TTC549 (cell line): ENCODE results near the gene PARD3.
"Not testable (repeated sequence)": the region's sequence is repeated elsewhere in the genome, so short reads cannot be mapped to it uniquely, and the experiment has no call there.

Source experiments
- FAIRE-seq: peaks from 2 replicates; lab custom pipeline; 2012; peaks lifted over from hg19 to GRCh38; lab: Jason Lieb, UNC

The PARD3 gene

DNA sequence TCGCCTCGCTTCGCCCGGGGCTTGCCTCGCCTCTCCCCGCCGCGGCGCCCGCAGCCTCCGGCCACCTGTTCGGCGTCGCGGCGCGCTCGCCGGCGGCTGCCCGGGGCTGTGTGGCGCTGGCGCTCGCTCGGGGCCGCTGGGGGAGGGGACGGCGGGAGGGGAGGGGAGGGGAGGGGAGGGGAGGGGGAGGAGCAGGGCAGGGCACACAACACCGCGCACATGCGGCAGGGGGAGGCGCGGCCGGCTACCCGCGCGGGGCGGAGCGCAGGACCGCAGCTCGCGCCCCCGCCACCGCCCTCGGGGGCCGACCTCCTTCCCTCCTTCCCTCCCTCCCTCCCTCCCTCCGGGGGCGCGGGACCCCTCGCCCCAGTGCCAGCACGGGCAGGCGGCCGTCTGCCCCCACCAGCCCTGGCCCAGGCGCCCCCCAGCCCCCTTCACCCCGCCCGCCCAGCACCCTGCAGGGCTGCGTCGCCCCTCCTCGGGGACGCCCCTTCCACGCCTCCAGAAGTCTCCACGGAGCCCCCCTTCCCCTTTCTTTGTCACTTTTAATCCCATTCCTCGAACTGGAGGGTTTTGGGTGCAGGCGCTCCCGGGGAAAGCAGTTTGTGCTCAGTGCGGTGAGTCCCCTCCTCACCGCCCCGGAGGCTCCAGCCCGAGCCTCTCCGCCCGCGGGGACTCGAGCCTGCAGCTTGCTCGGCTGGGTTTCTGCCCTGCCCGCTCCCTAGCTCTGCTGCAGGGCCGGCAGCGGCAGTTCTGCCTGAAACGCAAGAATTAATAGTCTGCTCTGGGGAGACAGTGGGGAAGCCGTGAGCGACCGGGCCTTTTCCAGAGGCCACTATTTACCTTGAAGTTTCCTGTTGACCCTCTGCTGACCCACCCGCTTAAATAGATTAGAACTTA is at the start of gene PARD3:
Gene PARD3 (minus strand): TSS at position 112 of the 900 bp plus-strand sequence. CDS start 301 bp downstream, outside the sequence.
- FAIRE-seq = no peak

DNA sequence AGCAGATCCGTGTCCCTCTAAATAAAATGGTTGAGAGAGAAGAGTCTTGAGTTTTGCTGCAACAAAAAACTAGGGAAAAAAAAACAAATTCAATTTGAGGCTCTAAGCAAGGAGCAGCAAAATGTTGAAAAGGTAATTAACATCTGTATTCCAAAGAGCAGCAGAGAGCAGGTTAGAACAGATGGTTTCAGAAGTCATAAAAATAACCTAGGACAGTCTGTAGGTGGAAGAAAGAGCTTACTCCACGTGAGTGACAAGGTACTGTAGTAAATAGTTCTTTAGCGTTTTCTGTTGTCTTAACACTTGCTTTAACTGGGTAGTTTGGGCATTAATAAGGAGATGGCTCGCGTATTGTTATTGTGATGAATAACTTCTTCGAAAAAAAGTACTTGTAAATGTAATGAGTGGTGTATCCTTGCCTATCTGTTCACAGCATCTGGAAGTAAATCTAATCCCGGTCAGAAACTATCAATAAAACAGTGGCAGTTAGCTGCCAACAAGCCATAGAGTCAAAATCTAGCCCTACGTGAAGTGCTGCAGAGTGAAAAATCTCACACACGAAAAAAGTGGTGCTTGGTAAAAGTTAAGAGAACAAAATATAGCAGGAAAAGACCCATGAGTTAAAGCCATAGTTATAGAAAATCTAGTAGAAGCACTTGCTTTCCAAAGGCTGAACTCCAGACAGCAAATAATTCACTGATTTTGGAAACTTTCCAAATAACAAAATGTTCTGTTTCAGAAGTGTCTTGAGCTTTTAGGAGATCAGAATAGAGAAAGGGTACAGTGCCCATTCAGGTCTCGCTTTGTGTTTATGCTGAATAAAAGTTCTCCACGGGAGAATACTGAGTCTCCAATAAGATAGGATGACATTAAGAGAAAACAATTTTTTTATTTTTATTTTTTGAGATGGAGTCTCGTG is 49.3 kb upstream of the PARD3 start:
- no peak for FAIRE-seq

DNA sequence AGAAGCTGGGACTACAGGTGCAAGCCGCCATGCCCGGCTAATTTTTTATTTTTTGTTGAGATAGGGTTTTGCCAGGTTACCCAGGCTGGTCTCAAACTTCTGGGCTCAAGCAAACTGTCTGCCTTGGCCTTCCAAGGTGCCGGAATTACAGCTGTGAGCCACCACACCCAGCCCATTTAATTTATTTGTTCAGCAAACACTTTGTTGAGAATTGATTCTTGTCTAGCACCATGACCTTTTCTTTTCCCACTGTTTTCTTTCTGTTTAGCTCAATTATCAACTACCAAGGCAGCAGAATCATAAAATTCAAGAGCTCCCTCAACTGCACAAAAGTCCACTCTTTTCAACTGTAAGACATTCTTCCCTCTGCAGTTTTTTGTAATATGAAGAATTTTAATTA is 47.8 kb upstream of the PARD3 start:
- FAIRE-seq = no peak

GRCh38 chr10:34861293-34862021 is 46.4 kb upstream of the PARD3 start:
- FAIRE-seq = no peak

GRCh38 chr10:34859170-34859569 is 44.1 kb upstream of the PARD3 start:
- no peak for FAIRE-seq

GRCh38 chr10:34858003-34858402 is 42.9 kb upstream of the PARD3 start:
- FAIRE-seq = no peak

DNA sequence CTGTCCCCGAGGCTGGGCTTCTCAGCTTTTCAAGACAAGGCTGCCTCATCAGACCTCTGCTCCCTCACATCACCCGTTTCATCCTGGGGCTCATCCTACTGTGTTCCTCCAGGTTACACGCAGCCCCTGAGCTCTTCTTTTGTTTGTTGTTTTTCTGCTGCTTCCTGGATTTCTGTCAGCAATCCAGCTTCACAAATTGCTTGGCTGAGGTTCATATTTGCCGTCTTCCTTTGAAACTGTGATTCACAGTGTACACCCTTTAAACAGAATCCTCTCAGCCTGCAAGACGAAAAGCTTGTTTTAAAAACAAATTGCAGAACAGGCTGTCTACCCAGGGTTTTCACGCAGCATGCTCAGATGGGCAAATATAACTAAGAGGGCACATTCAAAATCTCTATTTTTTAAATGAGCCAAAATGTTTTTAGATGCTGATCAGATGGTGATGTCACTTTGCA is 39.1 kb upstream of the PARD3 start:
- no peak for FAIRE-seq

DNA sequence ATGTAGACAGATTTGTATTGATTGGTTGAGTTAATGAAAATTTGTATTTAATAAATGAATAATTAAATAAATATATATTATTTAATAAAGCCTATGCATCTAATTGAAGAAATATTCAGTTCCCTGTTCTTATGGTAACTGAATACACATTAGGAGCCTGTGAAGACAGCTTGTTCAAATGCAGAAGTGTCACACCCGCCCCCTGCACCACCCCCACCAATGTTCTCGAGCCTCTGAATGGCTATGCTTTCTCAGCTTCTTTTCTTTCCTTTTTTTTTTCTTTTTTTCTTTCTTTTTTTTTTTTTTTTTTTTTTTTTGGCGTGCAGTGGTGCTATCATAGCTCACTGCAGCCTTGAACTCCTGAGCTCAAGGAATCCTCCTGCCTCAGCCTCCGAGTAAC is 38.3 kb upstream of the PARD3 start:
- no peak for FAIRE-seq

DNA sequence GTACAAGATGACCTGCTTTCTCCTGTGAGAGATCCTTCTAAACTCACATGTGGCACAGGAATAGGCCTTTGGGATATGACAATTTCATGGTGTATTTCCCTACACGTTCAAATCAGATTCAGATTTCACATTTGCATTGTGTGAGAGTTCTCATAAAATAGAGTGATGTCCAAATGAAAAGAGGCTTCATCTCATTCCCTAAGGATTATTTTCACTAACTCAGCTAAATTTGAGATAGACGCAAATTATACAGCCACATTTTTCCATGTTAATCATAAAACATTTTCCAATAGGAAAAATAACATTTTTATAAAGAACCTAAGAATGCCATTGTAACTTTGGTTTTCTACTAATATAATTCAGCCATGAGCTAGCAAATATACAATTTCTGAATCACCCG is 35.5 kb upstream of the PARD3 start:
- FAIRE-seq = no peak

DNA sequence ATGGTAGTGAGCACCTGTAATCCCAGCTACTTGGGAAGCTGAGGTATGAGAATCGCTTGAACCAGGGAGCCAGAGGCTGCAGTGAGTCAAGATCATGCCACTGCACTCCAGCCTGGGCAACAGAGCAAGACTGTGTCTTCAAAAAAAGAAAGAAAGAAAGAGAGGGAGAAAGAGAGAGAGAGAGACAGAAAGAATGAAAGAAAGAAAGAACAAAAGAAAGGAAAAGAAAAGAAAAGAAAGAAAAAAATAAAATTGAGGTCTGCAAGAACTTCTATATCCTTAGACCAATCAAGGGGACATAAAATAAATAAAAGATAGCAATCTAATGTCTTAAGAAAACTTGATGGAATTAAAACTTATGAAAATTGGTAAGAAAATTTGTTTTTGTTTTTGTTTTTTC is 34.9 kb upstream of the PARD3 start:
- FAIRE-seq = no peak

GRCh38 chr10:34845070-34845469 is 30.0 kb upstream of the PARD3 start:
- FAIRE-seq = no peak

DNA sequence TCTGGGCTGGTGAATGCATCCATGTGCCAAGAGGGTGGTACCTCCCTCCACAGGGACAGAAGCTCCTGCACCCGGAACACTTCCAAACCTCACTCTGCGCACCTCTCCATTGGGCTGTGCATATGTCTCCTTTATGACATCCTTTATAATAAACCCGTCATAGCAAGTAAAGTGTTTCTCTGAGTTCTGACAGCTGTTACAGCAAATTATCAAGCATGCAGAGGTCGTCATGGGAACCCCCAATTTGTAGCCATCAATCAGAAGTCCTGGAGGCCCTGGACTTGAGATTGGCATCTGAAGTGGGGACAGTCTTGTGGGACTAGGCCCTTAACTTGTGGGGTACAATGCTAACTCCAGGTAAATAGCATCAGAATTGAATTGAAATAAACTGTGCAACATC is 29.4 kb upstream of the PARD3 start:
- no peak for FAIRE-seq

DNA sequence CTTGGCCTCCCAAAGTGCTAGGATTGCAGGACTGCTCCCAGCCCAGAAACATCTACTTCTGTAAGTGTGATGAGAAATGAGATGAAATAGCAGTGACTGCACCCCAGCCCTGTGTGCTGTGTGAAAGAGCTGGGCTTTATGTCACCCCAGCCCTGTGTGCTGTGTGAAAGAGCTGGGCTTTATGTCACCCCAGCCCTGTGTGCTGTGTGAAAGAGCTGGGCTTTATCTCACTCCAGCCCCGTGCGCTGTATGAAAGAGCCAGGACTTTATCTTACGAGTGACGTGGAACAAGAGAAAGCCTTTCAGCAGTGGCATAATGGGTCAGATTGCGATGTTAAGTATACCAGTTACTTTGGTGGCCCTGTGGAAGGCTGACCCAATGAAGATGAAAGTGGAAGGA is 28.4 kb upstream of the PARD3 start:
- FAIRE-seq = not testable (repeated sequence)

DNA sequence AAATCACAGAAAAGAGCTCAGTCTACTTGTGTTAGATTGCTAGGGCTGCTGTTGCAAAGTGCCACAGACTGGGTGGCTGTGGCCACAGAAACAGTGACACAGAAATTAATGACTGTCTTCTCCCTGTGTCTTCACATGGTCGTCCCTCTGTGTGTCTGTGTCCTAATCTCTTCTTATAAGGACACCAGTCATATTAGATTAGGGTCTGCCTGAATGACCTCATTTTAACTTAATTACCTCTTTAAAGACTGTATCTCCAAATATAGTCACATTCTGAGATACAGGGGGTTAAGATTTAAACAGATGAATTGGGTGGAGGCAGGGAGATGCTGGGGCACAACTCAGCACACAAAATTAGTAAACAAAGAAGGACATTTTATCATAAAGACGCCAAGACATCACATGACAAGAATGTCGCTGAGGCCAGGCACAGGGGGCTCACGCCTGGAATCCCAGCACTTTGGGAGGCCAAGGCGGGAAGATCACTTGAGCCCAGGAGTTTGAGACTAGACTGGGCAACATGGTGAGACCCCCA is 23.3 kb upstream of the PARD3 start:
- FAIRE-seq = no peak

DNA sequence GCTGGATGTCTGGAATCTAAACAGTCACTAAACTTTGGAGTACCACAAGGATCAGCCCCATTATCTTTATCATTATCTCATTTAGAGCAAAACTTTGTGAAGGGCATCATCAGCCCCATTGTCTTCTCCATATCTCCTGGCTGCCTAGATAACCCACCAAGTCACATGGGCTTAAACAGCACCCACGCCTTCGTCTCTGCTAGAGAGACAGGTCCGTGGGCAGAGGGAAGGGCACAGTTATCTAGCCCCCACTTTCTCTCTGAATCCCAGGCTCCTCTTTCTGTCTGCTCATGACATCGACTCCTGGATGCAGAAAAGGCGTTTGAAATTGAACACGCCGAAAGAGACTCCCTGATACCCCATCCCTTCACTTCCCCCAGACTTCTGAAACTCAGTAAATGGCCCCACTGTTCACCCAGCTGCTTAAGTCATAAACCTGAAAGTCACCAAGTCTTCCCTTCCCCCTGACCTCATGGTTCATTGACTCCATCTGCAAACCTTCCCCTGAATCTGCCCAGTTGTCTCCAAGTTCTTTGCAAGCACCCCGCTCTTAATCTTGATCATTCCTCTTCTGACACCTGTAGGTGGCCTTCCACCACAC is 20.9 kb upstream of the PARD3 start:
- no peak for FAIRE-seq

DNA sequence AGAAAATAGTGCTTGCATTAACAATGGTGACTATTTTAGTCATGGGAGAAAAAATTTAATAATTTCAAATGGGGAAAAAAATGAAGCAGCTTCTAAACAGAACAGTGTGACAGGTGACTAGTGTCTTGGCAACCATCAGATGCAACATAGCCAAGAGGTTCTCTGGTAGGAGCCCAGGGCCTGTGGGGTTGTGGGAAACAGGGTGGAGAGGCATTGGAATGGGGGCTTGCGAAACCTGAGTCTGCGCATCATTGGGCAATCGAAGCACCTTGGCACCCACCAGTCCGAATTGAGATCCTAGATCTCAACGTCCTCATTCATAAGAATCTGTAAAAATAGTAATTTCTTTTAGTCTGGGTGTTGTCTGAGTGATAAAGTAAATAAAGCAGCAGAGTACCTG is 19.2 kb upstream of the PARD3 start:
- no peak for FAIRE-seq

- FAIRE-seq = no peak
Measured at GRCh38 chr10:34830217-34830822, 15.2 kb upstream of the PARD3 start.

- no peak for FAIRE-seq
Measured at GRCh38 chr10:34826857-34827766, 12.0 kb upstream of the PARD3 start.

- FAIRE-seq = no peak
Measured at GRCh38 chr10:34826221-34826620, 11.1 kb upstream of the PARD3 start.

- no peak for FAIRE-seq
Measured at GRCh38 chr10:34825414-34825813, 10.3 kb upstream of the PARD3 start.
